Eye (tissue), 1 donor: ENCODE measurements around the gene ZBBX.
"Not testable (repeated sequence)": the region's sequence is repeated elsewhere in the genome, so short reads cannot be mapped to it uniquely, and the experiment has no call there.

Experiments used
- DNase-seq: peaks from one replicate; pipeline ENCODE4 v3.0.0-alpha.2; 2015

Gene ZBBX, protein sequence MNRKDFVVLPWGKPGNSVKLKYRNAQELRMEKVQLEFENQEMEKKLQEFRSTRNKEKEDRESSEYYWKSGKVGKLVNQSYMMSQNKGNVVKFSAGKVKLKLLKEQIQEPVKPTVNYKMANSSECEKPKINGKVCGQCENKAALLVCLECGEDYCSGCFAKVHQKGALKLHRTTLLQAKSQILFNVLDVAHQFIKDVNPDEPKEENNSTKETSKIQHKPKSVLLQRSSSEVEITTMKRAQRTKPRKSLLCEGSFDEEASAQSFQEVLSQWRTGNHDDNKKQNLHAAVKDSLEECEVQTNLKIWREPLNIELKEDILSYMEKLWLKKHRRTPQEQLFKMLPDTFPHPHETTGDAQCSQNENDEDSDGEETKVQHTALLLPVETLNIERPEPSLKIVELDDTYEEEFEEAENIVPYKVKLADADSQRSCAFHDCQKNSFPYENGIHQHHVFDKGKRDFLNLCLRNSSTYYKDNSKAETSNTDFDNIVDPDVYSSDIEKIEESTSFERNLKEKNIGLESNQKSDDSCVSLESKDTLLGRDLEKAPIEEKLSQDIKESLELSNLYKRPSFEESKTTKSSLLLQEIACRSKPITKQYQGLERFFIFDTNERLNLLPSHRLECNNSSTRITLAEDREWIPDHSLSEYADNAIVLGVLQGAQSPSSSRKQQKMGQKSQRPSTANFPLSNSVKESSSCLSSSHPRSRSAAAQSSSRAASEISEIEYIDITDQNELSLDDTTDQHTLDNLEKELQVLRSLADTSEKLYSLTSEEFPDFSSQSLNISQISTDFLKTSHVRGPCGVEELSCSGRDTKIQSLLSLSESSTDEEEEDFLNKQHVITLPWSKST

DNA sequence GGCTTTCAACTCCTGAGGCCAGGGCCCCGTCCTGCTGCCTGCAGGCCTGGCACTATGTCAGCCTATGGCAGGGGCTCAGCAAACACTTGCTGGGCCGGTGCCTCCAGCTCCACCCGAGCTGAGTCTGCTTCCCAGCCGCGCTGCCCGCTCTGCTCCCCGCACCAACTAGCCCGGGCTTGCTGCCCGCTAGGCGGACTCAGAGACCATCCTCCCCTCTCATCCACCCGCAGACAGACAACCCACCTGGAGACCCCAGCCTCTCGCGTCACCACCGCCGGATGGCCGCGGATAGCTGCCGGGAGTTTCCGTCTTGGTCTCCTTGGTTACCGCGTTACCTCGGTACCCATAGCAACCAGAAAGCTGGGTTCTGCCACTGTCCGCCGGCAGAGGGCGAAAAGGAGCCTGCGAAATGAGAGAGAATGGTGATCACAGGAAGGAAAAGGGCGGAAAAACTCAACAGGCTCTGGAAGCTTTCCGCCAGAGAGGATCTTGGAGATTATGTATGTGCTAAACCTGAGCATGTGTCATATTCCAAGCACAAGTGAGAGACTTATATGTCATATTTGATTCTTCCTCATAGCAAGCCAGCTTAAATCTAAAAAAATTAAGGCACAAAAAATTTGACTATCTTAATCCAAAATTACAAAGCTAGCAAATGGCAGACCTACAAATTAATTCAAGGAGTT, at the start of gene ZBBX:
ZBBX (minus strand) TSS at position 294 of the 686 bp plus-strand sequence. CDS start 7,396 bp downstream, outside the sequence.
- DNase-seq = peak; percentile 98

GRCh38 chr3:167426962-167427361, 46.9 kb upstream of the ZBBX start:
- DNase-seq = not testable (repeated sequence)

- not testable (repeated sequence) for DNase-seq
These were observed 42.3 kb upstream of the ZBBX start for GRCh38 chr3:167422396-167422795.

GRCh38 chr3:167409611-167410010, 29.5 kb upstream of the ZBBX start:
- no peak for DNase-seq

DNA sequence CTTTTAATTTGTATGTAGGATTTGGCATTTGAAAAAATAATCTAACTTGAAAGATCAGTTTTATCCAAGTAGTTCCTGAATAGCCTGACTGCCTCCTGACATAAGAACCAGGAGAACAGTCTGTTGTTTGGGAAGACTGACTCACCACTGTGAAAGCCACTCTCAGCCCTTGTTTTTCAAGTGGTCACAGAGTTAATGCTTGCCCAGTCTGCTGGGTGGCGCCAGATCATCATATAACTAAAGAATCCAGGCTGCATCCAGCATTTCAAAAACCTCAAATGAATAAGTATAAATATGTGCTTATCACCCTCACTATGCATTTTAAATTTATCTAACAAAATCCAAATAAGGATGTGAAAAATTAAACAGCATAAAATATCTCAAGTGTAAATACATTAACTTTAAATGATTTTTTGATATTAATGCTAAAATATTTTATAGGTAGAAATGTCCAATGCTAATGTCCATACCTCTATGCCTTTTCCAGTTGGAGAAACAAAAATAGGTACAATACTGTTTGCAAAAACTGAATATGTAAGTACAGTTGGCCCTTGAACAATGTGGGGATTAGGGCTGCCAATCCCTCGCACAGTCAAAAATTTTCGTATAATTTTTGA, 26.9 kb upstream of the ZBBX start:
- peak; percentile 70 for DNase-seq

DNA sequence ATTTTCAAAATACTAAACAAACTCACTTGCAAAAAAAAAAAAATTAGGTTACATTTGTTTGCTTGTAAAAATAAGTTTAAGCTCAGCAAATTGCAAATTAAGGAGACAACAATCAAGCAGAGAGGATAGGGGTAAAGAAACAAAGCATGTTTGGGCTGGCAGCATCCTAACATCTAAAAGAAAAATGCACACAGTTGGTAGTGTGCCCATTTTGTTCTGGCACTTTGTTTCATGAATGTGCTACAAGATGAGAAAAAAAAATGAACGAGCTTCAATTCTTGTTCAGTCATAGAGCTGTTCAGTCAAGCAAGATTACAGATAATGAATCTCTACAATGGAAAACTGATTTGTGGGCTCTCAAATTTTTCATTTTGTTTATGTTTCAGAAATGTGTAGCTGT, 17.7 kb upstream of the ZBBX start:
- peak; percentile 17 for DNase-seq

GRCh38 chr3:167396075-167396474, 16.0 kb upstream of the ZBBX start:
- DNase-seq = no peak

GRCh38 chr3:167394003-167394402, 13.9 kb upstream of the ZBBX start:
- DNase-seq = no peak

- peak; percentile 42 for DNase-seq
These were observed 2.1 kb upstream of the ZBBX start for GRCh38 chr3:167382155-167382554.

DNA sequence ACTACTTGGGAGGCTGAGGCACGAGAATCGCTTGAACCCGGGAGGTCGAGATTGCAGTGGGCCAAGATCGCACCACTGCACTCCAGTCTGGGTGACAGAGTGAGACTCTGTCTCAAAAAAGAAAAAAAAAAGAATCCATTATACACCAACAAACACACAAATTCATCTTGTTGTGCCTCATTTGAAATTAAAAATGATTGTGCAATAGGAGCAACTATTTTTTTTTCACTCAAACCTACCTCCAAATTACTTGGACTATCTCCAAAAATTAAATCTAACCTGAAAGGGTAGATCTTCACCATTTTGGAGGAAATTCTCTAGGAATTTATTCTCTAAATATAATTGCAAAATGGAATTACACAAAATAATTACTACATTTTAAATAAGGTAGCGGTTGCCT, 4.6 kb downstream of the ZBBX start:
- DNase-seq = no peak

- DNase-seq = no peak
These were observed 8.0 kb downstream of the ZBBX start for GRCh38 chr3:167372138-167372537.

GRCh38 chr3:167361948-167362347, 18.1 kb downstream of the ZBBX start:
- no peak for DNase-seq

DNA sequence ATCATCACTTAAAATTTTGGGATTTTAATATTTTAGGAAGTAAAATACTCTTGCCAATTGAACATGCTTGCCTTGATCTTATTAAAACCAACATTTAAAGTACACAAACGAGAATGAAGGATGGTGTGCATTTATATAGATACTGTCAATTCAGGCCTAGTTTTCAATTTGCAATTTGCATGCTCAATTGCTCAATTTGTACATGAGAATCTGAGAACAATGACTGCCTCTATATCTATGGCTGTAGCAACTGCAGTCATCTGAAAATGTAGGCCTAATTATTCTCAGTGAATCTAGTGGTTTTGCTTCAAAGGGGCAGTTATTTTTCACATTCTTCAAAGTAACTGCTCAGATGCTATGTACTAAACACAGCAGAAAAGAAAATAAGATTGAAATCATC, 18.8 kb downstream of the ZBBX start:
- DNase-seq = peak; percentile 56

DNA sequence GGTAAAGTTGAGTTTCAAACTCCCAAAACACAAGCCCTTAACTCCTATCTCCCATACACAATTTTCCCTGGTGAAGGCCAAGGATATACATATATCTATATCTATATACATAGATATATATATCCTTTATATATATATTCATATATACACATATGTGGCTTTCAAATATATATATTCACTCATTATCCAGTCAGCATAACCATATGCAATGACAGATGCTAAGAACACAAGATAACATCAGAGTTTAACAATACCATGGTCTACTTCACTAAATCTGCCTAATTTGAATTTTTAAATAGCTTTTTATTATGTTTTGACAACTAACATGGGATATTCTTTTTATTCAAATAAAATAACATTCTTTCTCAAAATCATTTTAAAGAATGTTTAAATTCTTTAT, 24.7 kb downstream of the ZBBX start:
- DNase-seq = no peak

- DNase-seq = no peak
These were observed 25.3 kb downstream of the ZBBX start for GRCh38 chr3:167354751-167355150.

- peak; percentile 73 for DNase-seq
These were observed 29.7 kb downstream of the ZBBX start for GRCh38 chr3:167350245-167350862.

DNA sequence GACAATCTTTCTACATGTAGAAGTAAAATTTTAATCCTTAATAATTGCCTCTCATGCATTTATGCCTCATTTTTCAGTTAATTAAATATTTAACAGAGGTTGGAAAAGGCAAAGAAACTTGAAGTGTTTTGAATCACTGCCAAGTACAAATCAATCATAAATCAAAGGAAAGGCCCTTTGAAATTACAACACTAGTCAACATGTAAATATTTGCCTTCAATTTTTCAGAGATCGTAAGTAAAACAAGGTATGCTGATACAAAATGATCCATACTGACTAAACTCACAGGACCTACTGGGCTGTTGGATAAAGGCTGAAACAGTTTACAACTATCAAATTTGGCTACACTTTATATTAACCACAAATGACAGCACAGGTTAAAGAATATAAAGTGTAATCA, 33.9 kb downstream of the ZBBX start:
- no peak for DNase-seq

DNA sequence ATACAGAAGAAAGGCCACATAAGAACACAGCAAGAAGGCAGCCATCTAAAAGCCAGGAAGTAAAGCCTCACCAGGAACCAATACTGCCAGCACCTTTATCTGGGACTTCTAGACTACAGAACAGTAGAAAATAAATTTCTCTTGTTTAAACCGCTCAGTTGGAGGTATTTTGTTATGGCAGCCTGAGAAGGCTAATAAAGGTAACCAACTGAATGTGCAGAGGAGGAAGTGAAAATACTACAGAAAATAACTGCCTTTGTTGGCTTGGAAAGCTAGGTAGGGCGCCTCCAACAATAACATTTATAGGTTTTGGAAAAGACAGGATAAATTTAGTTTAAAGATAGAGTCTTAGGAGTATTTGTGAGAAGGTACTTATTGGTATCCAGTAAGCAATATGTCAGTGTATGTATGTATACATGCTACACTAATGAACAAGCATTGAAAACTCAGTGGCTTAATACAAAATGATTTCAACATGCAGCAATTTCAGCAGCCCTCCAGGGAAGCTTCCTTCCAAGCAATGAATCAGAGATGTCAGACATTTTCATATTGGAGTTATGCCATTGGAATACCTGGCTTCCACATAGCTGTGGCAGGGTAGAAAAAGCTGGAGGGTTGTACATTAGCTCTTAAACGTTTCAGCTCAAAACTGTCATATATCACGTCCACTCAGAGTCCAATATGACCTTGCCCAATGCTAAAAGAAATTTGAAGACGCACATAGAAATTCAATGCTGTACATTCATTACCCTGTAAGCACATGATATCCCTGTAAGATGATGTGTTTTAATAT, 48.9 kb downstream of the ZBBX start:
- no peak for DNase-seq

DNA sequence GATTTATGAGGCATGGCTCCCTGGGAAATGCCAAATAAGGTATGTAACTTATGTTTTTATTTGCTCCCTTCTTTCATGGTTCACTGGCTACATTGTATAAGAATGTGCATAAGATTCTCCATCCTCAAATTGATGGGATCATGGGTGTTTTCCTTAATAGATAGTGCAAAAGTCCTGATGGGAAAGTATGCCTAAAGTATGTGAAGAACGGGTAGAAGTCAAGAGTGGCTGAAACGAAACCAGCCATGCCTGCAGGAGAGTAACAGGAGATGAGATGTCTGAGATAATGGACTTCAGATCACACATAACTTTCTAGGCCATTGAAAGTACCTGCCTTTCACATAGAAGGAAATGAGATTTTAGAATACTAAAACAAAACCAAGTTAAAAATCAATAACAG, 56.5 kb downstream of the ZBBX start:
- no peak for DNase-seq

- no peak for DNase-seq
These were observed 61.0 kb downstream of the ZBBX start for GRCh38 chr3:167318996-167319615.

DNA sequence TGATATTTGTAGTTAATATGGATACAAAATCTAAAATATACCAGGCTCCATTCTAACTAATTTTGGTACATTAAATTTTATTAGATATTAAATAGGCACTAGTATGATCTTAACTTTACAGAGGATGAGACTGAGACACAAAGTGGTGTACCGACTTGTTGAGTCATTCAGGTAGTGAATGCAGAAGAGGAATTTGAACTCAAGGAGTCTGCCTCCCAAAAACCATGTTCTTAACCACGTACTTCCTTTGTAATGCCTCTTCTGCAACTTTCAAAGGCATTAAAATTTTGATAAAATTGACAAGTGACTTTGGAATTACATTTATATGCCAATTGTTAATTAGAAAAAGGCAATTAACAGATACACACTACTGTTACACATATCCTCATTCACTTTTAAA, 61.8 kb downstream of the ZBBX start:
- no peak for DNase-seq
